Eye (tissue), 1 donor: ENCODE measurements around the gene SPHKAP.
"Not testable (repeated sequence)": the region's sequence is repeated elsewhere in the genome, so short reads cannot be mapped to it uniquely, and the experiment has no call there.

ENCODE experiments used
- DNase-seq: peaks from one replicate; pipeline ENCODE4 v3.0.0-alpha.2; 2015

Gene SPHKAP

GRCh38 chr2:228017784-228018183, 163.7 kb downstream of the SPHKAP start:
- peak; percentile 54 for DNase-seq

DNA sequence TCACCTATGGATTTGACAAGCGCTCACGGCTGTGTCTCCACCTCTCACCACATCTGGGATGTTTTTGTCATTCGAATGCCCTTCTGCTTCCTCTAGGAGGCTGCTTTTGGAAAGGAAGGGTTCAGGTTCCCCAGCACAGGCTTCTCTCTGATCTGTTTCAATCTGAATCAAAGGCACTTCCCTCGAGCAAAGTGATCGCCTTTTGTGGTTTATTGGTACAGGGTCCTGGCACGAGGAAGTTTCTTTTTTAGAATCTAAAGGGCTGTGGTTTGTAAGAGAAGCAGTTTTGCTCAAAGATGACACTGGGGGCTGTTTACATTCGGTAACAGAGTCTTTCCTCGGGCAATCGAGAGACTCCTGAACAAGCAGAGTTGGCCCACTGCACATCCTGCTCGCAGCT, 165.1 kb downstream of the SPHKAP start:
- no peak for DNase-seq

DNA sequence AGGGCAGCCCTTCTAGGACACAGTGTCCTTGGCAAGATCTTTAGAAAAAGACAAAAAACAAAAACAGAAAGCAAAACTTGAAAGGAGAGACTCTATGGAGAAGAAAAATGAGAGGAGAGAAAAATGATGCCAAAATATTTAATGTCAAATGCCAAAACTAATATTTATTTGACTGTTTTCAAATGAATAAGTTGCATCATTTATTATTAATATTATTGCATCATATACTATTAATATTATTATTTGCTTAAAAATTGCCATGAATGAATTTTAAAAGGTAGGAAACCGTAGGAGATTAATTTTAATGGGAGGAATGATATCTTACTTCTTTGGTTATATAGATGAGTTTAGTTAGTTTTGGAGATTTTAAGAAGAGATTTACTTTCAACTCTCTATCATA, 165.7 kb downstream of the SPHKAP start:
- DNase-seq, result no peak

- no peak for DNase-seq
These were observed 185.1 kb downstream of the SPHKAP start for GRCh38 chr2:227996366-227996765.

DNA sequence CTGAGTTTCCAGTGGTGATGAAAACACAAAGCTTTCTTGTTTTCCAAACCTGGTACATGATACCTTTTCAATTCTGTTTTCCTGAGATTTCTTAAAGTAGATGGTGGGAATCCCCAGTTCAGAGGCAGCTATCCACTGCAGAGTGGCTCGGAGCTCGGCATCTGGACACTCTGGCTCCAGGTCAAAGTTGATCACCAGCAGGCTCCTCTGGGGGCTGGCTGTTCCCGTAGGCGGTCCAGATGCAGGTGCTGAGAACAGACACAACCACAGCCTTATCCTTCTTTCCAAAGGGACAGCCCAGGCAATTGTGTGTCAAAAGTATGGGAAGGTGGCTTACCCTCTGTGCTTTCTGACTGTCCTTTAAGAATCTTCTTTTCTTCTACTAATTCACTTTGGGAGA, 190.6 kb downstream of the SPHKAP start:
- DNase-seq, result no peak

- DNase-seq, result no peak
These were observed 208.2 kb downstream of the SPHKAP start for GRCh38 chr2:227973241-227973640.

- peak; percentile 61 for DNase-seq
These were observed 209.8 kb downstream of the SPHKAP start for GRCh38 chr2:227971619-227972230.

- no peak for DNase-seq
These were observed 221.2 kb downstream of the SPHKAP start for GRCh38 chr2:227960317-227960716.

DNA sequence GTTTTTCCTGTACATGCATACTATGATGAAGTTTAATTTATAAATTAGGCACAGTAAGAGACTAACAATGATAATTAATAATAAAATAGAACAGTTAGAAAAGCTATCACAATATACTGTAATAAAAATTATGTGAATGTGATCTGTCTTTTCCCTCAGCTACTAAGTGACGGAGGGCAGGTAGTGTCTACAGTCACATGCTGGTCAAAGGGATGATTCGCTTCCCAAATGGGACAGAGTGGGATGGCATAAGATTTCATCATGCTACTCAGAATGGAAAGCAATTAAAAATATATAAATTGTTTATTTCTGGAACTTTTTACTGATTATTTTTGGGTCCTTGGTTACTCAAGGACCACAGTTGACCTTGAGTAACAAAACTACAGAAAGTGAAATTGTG, 238.5 kb downstream of the SPHKAP start:
- no peak for DNase-seq

GRCh38 chr2:227942021-227942420, 239.5 kb downstream of the SPHKAP start:
- DNase-seq, result no peak

DNA sequence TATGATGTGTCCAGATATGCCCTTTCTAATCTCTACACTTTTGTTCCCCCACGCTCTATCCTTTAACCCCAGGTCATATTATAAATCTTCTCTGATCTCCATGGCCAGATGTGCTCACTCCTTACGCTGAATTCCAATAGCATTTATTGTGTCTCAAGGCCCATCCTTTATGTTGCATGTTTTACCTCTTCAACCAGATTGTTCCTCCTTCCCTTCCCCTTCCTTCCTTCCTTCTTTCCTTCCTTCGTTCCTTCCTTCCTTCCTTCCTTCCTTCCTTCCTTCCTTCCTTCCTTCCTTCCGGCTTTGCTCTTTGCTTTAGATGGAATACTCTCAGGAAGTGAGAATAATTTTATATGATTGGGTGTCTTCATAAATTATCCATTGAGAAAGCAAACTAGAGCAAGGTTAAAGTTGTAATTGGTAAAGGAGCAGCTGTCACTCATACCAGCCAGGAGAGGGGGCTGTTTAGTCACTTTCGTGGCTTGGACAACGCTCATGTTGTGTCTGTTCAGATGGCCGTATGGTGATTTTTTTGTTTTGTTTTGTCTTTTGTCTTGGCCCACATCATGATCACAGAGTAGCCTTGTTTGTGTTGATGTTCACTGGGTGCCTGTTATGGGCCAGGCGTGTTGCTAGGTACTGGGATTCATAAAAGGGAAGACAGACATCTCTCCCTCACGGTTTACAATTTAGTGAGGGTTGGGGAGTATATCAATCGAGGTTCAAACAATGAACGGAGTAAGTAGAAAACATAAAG, 242.0 kb downstream of the SPHKAP start:
- DNase-seq, result peak; percentile 85

DNA sequence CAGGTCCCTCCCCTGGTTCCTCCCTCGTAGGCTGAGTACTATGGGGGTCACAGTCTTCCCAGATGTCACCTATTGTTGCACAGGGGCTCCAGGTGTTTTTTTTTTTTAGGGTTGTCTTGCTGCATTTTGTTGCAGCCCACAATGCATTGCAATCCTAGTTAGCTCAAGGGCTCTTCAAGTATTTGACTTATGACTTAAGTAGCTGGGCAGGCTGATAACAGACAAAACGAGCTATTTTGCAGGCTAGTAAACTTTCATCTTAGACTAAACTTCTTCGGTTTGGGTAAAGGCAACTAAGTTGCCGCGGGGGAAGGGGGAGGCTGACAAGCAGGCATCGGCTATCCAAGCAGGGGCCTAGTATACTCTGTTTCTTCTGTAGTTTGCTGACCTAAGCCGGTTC, 245.2 kb downstream of the SPHKAP start:
- not testable (repeated sequence) for DNase-seq

DNA sequence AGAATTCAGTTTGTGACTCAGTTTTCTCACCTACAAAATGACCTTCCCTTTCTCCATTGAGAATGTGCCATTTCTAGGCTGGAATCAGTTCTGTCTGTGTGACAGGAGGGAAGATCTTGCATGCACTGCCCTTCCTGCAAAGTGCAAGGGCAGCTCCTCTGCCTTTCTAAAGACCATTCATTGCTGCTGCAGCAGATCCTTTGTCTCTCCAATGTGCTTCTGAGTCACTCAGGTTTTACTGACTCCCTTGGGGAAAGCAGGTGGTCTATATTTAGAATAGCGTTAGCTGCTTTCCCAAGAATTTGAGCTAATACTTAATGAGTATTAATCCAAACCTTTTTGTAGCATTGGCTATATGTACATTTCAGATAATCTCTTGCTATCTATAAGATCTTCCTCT, 247.6 kb downstream of the SPHKAP start:
- peak; percentile 21 for DNase-seq

- no peak for DNase-seq
These were observed 249.1 kb downstream of the SPHKAP start for GRCh38 chr2:227932403-227932802.

- no peak for DNase-seq
These were observed 249.5 kb downstream of the SPHKAP start for GRCh38 chr2:227932001-227932400.
